ENCODE data around the gene ADORA1. TPM values are rescaled to one million over a fixed set of nuclear protein-coding genes. Genes with fewer than 3 reads are reported as not detected.

Gene ADORA1
- total and polyA plus RNA-seq, 2 of the 13 experiments (the other 11 are each of a cell fraction or from before 2014, with no cell fraction given) = 0.11 TPM; not detected in 1

- TF ChIP-seq ZNF407 (CRISPR knock-in tag; IDR thresholded peaks at IDR 0.05; ENCODE audit: not compliant biosample characterization) (no peak), SMAD9 (CRISPR knock-in tag; IDR thresholded peaks at IDR 0.05) (no peak), SNAPC2 (CRISPR knock-in tag; IDR thresholded peaks at IDR 0.05) (no peak)
Measured at GRCh38 chr1:203120325-203121153, 7.0 kb upstream of the ADORA1 start (continued).

All from HepG2 (cell line).